Peyer's patch (tissue), 4 donors: ENCODE measurements around the gene MAPK10.

Experiments
- CTCF ChIP-seq, 6 experiments: fragments of 450-650 bp in 4 of 6; fragments of 200-600 bp in 2 of 6; sonication (generic) in 1 of 6; IDR thresholded peaks; one replicate each; pipeline ENCODE4 v1.5.1; 2017 to 2019; ENCODE audit warnings: antibody characterized with exemption in 6 of 6, mild to moderate bottlenecking in 3 of 6, moderate library complexity in 1 of 6
- POLR2A ChIP-seq, 2 donors: fragments of 450-650 bp; IDR thresholded peaks; one replicate each; pipeline ENCODE4 v1.5.1; 2017; ENCODE audit warnings: antibody characterized with exemption in 2 of 2, mild to moderate bottlenecking in 2 of 2, moderate library complexity in 2 of 2

GRCh38 chr4:86089781-86090323 is 270.0 kb downstream of the MAPK10 start:
- no peak for TF ChIP-seq CTCF (IDR thresholded peaks at IDR 0.05)
- TF ChIP-seq POLR2A (IDR thresholded peaks at IDR 0.05), result no peak
